ENCODE results near the gene CITED1. TPM values are rescaled to one million over a fixed set of nuclear protein-coding genes. Genes with fewer than 3 reads are reported as not detected.

The CITED1 gene
- total RNA-seq, 1 donor from 2014 or later, result not detected

GRCh38 chrX:72308209-72308565, 2.5 kb upstream of the CITED1 start:
- ChIA-PET POLR2A (interaction anchor here (1.4 to 1.8 kb wide), 3 partner anchors 31 to 127 kb away, joined by 4 to 9 read pairs (median 7); partner anchors contain the start of genes PIN4 and RPS4X), CTCF (no interaction called here)
- ATAC-seq (ENCODE audit: low read depth) (no peak), DNase-seq (no peak)
- H3K36me3 Mint-ChIP-seq (ENCODE audit: low read depth), result no peaks in the 10 kb centered on the region
- peaks cover 37% of the 10 kb centered on the region for H3K4me1 Mint-ChIP-seq
- no peak for TF ChIP-seq CTCF (IDR thresholded peaks at IDR 0.05)
- H3K27me3 Mint-ChIP-seq, result peaks cover 23% of the 10 kb centered on the region
- H3K4me3 Mint-ChIP-seq, result peak overlapping the region; percentile 74
- H3K27ac Mint-ChIP-seq, result no peak overlapping the region
- H3K9me3 Mint-ChIP-seq, result no peaks in the 10 kb centered on the region
- intact Hi-C loops (cut with micrococcal nuclease), result loop anchor here (5.0 kb wide), 1 partner anchor 1056 kb away; the partner anchor contains the start of gene ZMYM3

- no peak for DNase-seq
- no peak for ATAC-seq (ENCODE audit: low read depth)
- Mint-ChIP-seq H3K9me3 (no peaks in the 10 kb centered on the region), H3K27me3 (peaks cover 26% of the 10 kb centered on the region), H3K27ac (no peak overlapping the region), H3K4me3 (peak overlapping the region; percentile 86), H3K36me3 (ENCODE audit: low read depth) (no peaks in the 10 kb centered on the region), H3K4me1 (peaks cover 37% of the 10 kb centered on the region)
- intact Hi-C loops (cut with micrococcal nuclease), result loop anchor here (5.0 kb wide), 1 partner anchor 1055 kb away; the partner anchor contains the start of gene ZMYM3
- TF ChIP-seq CTCF (IDR thresholded peaks at IDR 0.05), result no peak
- ChIA-PET CTCF (no interaction called here), POLR2A (interaction anchor here (1.8 kb wide), 1 partner anchor 31 kb away, joined by 9 read pairs; the partner anchor contains the start of gene RPS4X)
Observed at GRCh38 chrX:72307646-72308051, 1.9 kb upstream of the CITED1 start.

GRCh38 chrX:72306851-72307645, 1.3 kb upstream of the CITED1 start:
- H3K36me3 Mint-ChIP-seq (ENCODE audit: low read depth), result no peaks in the 10 kb centered on the region
- no peak for TF ChIP-seq CTCF (IDR thresholded peaks at IDR 0.05)
- no peaks in the 10 kb centered on the region for H3K9me3 Mint-ChIP-seq
- DNase-seq (peak; percentile 21), ATAC-seq (ENCODE audit: low read depth) (peak; percentile 67)
- peaks cover 26% of the 10 kb centered on the region for H3K27me3 Mint-ChIP-seq
- CTCF ChIA-PET, result no interaction called here
- POLR2A ChIA-PET, result interaction anchor here (1.8 kb wide), 1 partner anchor 30 kb away, joined by 9 read pairs; the partner anchor contains the start of gene RPS4X
- H3K4me1 Mint-ChIP-seq, result peaks cover 37% of the 10 kb centered on the region
- peak overlapping the region; percentile 86 for H3K4me3 Mint-ChIP-seq
- intact Hi-C loops (cut with micrococcal nuclease), result loop anchor here (5.0 kb wide), 1 partner anchor 1055 kb away; the partner anchor contains the start of gene ZMYM3
- H3K27ac Mint-ChIP-seq, result peak overlapping the region; percentile 46

- Mint-ChIP-seq H3K36me3 (ENCODE audit: low read depth) (no peaks in the 10 kb centered on the region), H3K4me1 (peaks cover 37% of the 10 kb centered on the region), H3K27ac (no peak overlapping the region), H3K27me3 (peaks cover 24% of the 10 kb centered on the region), H3K9me3 (no peaks in the 10 kb centered on the region), H3K4me3 (peak overlapping the region; percentile 78)
- ATAC-seq (ENCODE audit: low read depth) (peak; percentile 27), DNase-seq (peak; percentile 19)
- CTCF ChIA-PET, result no interaction called here
- TF ChIP-seq CTCF (IDR thresholded peaks at IDR 0.05), result no peak
- POLR2A ChIA-PET, result interaction anchor here (1.8 kb wide), 1 partner anchor 29 kb away, joined by 9 read pairs; the partner anchor contains the start of gene RPS4X
- intact Hi-C loops (cut with micrococcal nuclease), result loop anchor here (5.0 kb wide), 1 partner anchor 1054 kb away; the partner anchor contains the start of gene ZMYM3
Observed at GRCh38 chrX:72306085-72306801, 529 bp upstream of the CITED1 start.

- TF ChIP-seq CTCF (IDR thresholded peaks at IDR 0.05), result no peak
- Mint-ChIP-seq H3K27ac (no peak overlapping the region), H3K4me3 (peak overlapping the region; percentile 61), H3K27me3 (peaks cover 32% of the 10 kb centered on the region), H3K4me1 (peaks cover 37% of the 10 kb centered on the region), H3K36me3 (ENCODE audit: low read depth) (no peaks in the 10 kb centered on the region), H3K9me3 (no peaks in the 10 kb centered on the region)
- ChIA-PET CTCF (no interaction called here), POLR2A (no interaction called here)
- ATAC-seq (ENCODE audit: low read depth) (no peak), DNase-seq (peak; percentile 15)
- intact Hi-C loops (cut with micrococcal nuclease), result loop anchor here (1.0 to 5.0 kb wide), 2 partner anchors 28 to 1053 kb away; partner anchors contain the start of genes RPS4X and ZMYM3
Observed at GRCh38 chrX:72304877-72305276, 837 bp downstream of the CITED1 start.
